ENCODE measurements around the gene LCMT1. TPM values are rescaled to one million over a fixed set of nuclear protein-coding genes. Genes with fewer than 3 reads are reported as not detected.
"Not testable (repeated sequence)": the region's sequence is repeated elsewhere in the genome, so short reads cannot be mapped to it uniquely, and the experiment has no call there.

Gene LCMT1
- total RNA-seq, 3 donors from 2014 or later, result 26.9 to 38.3 (median 30.4) TPM

DNA sequence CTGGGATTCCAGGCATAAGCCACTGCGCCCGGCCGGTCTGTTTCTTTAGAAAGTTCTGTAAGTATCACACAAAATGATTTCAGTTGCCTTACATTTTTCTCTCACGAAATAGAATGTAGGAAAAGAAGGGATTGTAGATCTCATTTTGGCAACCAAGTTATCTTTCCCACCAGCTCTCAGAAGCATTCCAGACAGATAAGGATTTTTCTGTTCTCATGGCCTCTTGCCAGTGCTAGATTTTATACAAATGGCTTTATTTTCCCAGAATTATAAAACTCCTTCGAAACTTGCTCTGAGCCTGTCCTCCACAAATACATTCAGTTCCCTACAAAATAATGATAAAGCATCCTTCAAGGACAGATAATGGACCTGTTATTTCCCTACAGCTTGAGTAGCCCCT lies 46.9 kb downstream of the LCMT1 start:
- Histone ChIP-seq H3K27me3 (no peaks in the 10 kb centered on the region), H3K36me3 (no peaks in the 10 kb centered on the region), H3K9me3 (no peaks in the 10 kb centered on the region), H3K4me1 (no peaks in the 10 kb centered on the region), H3K4me3 (no peak overlapping the region), H3K27ac (no peak overlapping the region)
- no peak for DNase-seq (ENCODE audit: low spot score in 2 of 2)
- intact Hi-C loops (cut with DNase I; ENCODE audit: low total_unique reads), result no loop called here
- TF ChIP-seq, protein P1, sequence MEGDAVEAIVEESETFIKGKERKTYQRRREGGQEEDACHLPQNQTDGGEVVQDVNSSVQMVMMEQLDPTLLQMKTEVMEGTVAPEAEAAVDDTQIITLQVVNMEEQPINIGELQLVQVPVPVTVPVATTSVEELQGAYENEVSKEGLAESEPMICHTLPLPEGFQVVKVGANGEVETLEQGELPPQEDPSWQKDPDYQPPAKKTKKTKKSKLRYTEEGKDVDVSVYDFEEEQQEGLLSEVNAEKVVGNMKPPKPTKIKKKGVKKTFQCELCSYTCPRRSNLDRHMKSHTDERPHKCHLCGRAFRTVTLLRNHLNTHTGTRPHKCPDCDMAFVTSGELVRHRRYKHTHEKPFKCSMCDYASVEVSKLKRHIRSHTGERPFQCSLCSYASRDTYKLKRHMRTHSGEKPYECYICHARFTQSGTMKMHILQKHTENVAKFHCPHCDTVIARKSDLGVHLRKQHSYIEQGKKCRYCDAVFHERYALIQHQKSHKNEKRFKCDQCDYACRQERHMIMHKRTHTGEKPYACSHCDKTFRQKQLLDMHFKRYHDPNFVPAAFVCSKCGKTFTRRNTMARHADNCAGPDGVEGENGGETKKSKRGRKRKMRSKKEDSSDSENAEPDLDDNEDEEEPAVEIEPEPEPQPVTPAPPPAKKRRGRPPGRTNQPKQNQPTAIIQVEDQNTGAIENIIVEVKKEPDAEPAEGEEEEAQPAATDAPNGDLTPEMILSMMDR (IDR thresholded peaks at IDR 0.05), result no peak
- TF ChIP-seq POLR2A (IDR thresholded peaks at IDR 0.05) (no peak), POLR2AphosphoS5 (IDR thresholded peaks at IDR 0.05) (no peak)

DNA sequence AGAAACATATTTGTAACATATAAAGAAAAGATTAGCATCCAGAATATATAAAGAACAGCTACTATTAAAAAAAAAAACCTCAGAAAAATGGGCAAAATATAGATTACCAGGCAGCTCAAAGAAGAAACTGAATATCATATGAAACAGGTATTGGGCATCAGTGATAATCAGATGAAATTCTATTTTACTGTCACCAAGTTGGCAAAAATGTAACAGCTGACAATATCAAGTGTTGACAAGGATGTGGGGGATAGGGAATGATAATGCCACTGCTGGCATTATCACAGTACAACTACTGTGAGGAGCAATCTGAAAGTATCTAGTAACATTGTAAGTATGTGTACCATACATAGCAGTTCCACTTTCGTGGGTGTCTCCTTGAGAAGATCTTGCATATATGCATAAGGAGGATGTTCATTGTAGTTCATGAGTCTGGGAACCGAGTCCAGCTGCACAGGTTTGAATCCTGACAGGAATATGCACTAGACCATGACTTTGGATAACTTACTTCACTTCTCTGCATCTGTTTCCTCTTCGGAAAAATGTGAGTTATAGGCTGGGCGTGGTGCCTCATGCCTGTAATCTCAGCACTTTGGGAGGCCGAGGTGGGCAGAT lies 50.3 kb downstream of the LCMT1 start:
- H3K27me3 ChIP-seq, result no peaks in the 10 kb centered on the region
- no peak overlapping the region for H3K4me3 ChIP-seq
- DNase-seq (ENCODE audit: low spot score in 2 of 2), result no peak
- peaks cover 6% of the 10 kb centered on the region for H3K36me3 ChIP-seq
- H3K4me1 ChIP-seq, result no peaks in the 10 kb centered on the region
- H3K27ac ChIP-seq, result no peak overlapping the region
- H3K9me3 ChIP-seq, result no peaks in the 10 kb centered on the region
- intact Hi-C loops (cut with DNase I; ENCODE audit: low total_unique reads), result no loop called here
- TF ChIP-seq POLR2AphosphoS5 (IDR thresholded peaks at IDR 0.05) (no peak), POLR2A (IDR thresholded peaks at IDR 0.05) (no peak)
- TF ChIP-seq, protein P1 (IDR thresholded peaks at IDR 0.05), result no peak

DNA sequence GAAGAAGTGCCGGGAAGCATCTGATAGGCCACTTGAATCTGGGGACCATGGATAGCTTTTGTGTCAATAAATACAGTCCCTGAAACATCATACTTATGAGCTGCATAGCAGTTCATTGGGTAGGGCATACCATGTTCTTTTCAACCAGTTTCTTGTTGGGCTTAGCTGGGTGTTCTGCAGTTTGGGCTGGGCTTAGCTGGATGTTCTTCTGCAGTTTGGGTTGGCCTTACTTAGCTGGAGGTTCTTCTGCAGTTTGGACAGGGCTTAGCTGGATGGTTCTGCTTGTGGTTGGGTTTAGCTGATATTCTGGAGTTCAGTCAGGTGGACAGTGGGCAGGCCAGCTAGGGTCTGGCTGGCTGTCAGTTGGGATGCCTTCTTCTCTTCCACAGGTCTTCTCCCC lies 52.1 kb downstream of the LCMT1 start:
- DNase-seq (ENCODE audit: low spot score in 2 of 2), result no peak
- no peaks in the 10 kb centered on the region for H3K27me3 ChIP-seq
- intact Hi-C loops (cut with DNase I; ENCODE audit: low total_unique reads), result no loop called here
- H3K4me3 ChIP-seq, result no peak overlapping the region
- H3K9me3 ChIP-seq, result no peaks in the 10 kb centered on the region
- no peak for TF ChIP-seq POLR2AphosphoS5 (IDR thresholded peaks at IDR 0.05)
- TF ChIP-seq POLR2A (IDR thresholded peaks at IDR 0.05), result no peak
- TF ChIP-seq, protein P1 (IDR thresholded peaks at IDR 0.05), result no peak
- peaks cover 8% of the 10 kb centered on the region for H3K36me3 ChIP-seq
- H3K4me1 ChIP-seq, result no peaks in the 10 kb centered on the region
- no peak overlapping the region for H3K27ac ChIP-seq

DNA sequence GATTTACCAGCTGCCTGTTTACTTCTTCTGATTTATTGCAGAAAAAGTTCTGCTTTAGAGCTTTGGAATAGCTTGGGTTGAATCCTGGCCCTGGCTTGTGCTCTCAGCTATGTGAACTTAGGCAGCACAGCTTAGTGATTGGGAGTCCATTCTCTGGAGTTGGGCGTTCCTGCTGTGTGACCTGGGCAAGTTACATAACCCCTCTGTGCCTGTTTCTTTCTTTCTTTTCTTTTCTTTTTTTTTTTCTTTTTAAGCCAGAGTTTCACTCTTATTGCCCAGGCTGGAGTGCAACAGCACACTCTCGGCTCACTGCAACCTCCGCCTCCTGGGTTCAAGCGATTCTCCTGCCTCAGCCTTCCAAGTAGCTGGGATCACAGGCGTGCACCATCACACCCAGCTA lies 53.7 kb downstream of the LCMT1 start:
- Histone ChIP-seq H3K9me3 (no peaks in the 10 kb centered on the region), H3K4me3 (no peak overlapping the region), H3K27ac (no peak overlapping the region), H3K36me3 (peaks cover 8% of the 10 kb centered on the region), H3K4me1 (no peaks in the 10 kb centered on the region), H3K27me3 (no peaks in the 10 kb centered on the region)
- DNase-seq (ENCODE audit: low spot score in 2 of 2), result no peak
- TF ChIP-seq POLR2A (IDR thresholded peaks at IDR 0.05) (no peak), POLR2AphosphoS5 (IDR thresholded peaks at IDR 0.05) (no peak)
- TF ChIP-seq, protein P1 (IDR thresholded peaks at IDR 0.05), result no peak
- intact Hi-C loops (cut with DNase I; ENCODE audit: low total_unique reads), result no loop called here

DNA sequence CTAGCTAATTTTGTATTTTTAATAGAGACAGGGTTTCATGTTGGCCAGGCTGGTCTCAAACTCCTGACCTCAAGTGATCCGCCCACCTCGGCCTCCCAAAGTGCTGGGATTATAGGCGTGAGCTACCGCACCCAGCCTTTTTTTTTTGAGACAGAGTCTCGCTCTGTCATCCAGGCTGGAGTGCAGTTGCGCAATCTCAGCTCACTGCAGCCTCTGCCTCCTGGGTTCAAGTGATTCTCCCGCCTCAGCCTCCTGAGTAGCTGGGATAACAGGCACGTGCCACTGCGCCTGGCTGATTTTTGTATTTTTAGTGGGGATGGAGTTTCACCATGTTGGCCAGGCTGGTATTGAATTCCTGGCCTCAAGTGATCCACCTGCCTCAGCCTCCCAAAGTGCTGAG lies 56.4 kb downstream of the LCMT1 start:
- H3K9me3 ChIP-seq; H3K27ac ChIP-seq; H3K36me3 ChIP-seq; H3K4me3 ChIP-seq; H3K27me3 ChIP-seq; DNase-seq (ENCODE audit: low spot score in 2 of 2); H3K4me1 ChIP-seq; intact Hi-C loops (cut with DNase I; ENCODE audit: low total_unique reads): not testable (repeated sequence)

DNA sequence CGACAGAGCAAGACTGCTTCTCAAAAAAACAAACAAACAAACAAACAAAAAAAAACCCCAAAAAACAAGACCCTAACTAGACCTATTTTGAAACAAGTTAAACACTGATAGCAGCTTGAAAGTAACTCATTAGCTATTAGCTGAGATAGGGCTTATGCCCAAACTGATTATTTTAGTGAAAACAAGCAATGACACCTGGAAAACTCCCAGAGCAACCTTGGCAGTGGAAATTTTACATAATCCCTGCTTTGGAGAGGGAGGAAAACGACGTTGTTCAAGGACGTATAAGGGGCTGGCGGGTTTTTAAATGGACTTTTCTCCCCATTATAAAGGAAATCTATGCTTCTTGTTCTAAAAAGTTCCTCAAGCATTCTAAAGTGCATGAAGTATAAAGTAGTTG lies 59.8 kb downstream of the LCMT1 start:
- intact Hi-C loops (cut with DNase I; ENCODE audit: low total_unique reads), result no loop called here
- no peak for DNase-seq (ENCODE audit: low spot score in 2 of 2)
- no peaks in the 10 kb centered on the region for H3K9me3 ChIP-seq
- no peaks in the 10 kb centered on the region for H3K4me1 ChIP-seq
- H3K36me3 ChIP-seq, result peaks cover 7% of the 10 kb centered on the region
- TF ChIP-seq POLR2AphosphoS5 (IDR thresholded peaks at IDR 0.05) (no peak), POLR2A (IDR thresholded peaks at IDR 0.05) (no peak)
- TF ChIP-seq, protein P1 (IDR thresholded peaks at IDR 0.05), result no peak
- no peaks in the 10 kb centered on the region for H3K27me3 ChIP-seq
- no peak overlapping the region for H3K27ac ChIP-seq
- no peak overlapping the region for H3K4me3 ChIP-seq

Measured in breast epithelium (tissue), 4 donors.